H1 (cell line): Measurements from ENCODE around the gene CDC14C. TPM values are rescaled to one million over a fixed set of nuclear protein-coding genes. Genes with fewer than 3 reads are reported as not detected.

Experiments used
- CTCF ChIA-PET: fragments of 300-600 bp; sonication (Branson Sonifier 250); formaldehyde crosslinking; loops from one replicate; lab custom pipeline; 2021; ENCODE audit not compliant: partially characterized antibody; lab: Charles Lee
- POLR2A ChIA-PET: fragments of 300-600 bp; sonication (Branson Sonifier 250); formaldehyde crosslinking; loops from one replicate; lab custom pipeline; 2021; ENCODE audit warnings: inconsistent platforms; ENCODE audit not compliant: partially characterized antibody; lab: Charles Lee
- DNase-seq, 2 experiments: peaks; one replicate each; pipeline versions ENCODE4 v3.0.0 to v3.0.0-alpha.2; 2010 to 2022; ENCODE audit warnings: low spot score in 2 of 2, low read depth in 1 of 2, mixed read lengths in 1 of 2
- FAIRE-seq: peaks from 2 replicates; lab custom pipeline; 2011; peaks lifted over from hg19 to GRCh38; lab: Jason Lieb, UNC
- H2AFZ ChIP-seq: 2 replicates; pipeline ENCODE4 v1.8.1; 2012; ENCODE audit warnings: low read length, inconsistent platforms
- H2AK5ac ChIP-seq: 2 replicates; pipeline ENCODE4 v1.6.1; 2013; ENCODE audit warnings: low read depth, low read length
- H2BK120ac ChIP-seq: replicated peaks from 2 replicates; pipeline ENCODE3; 2013; ENCODE audit warnings: low read depth, low read length, inconsistent platforms
- H2BK12ac ChIP-seq: 2 replicates; pipeline ENCODE4 v1.6.1; 2013; ENCODE audit warnings: low read depth, low read length
- H2BK15ac ChIP-seq: 2 replicates; pipeline ENCODE4 v1.6.1; 2013; ENCODE audit warnings: low read length
- H2BK20ac ChIP-seq: 2 replicates; pipeline ENCODE4 v1.6.1; 2013; ENCODE audit warnings: low read length
- H2BK5ac ChIP-seq: 2 replicates; pipeline ENCODE4 v1.6.1; 2013; ENCODE audit warnings: low read depth, low read length
- H3K14ac ChIP-seq: 2 replicates; pipeline ENCODE4 v1.6.1; 2013; ENCODE audit warnings: inconsistent platforms; ENCODE audit not compliant: insufficient read length
- H3K18ac ChIP-seq: 2 replicates; pipeline ENCODE4 v1.6.1; 2013; ENCODE audit warnings: low read length; ENCODE audit errors: extremely low read depth
- H3K23ac ChIP-seq: 2 replicates; pipeline ENCODE4 v1.6.1; 2013; ENCODE audit warnings: inconsistent platforms; ENCODE audit not compliant: insufficient read length
- H3K23me2 ChIP-seq: 2 replicates; pipeline ENCODE4 v1.6.1; 2013; ENCODE audit warnings: low read depth, low read length
- H3K27ac ChIP-seq: 2 replicates; pipeline ENCODE4 v1.6.1; 2011; ENCODE audit warnings: low read depth, low read length, inconsistent platforms
- H3K27me3 ChIP-seq, 4 experiments: replicated peaks in 1 of 4; 1 replicate in 1 of 4; 2 replicates in 3 of 4; pipeline versions ENCODE4 v1.6.1 to v1.8.1; 2011 to 2013; ENCODE audit warnings: low read length in 3 of 4, mild to moderate bottlenecking in 3 of 4, inconsistent platforms in 2 of 4, mixed read lengths in 2 of 4, moderate library complexity in 1 of 4; ENCODE audit not compliant: control insufficient read depth in 3 of 4, insufficient read depth in 3 of 4; ENCODE audit errors: extremely low read depth in 1 of 4
- H3K36me3 ChIP-seq, 4 experiments: 2 replicates each; pipeline versions ENCODE4 v1.6.1 to v1.8.1; 2011 to 2013; ENCODE audit warnings: mild to moderate bottlenecking in 4 of 4, low read length in 3 of 4, moderate library complexity in 2 of 4, control low read depth in 1 of 4, inconsistent platforms in 1 of 4; ENCODE audit not compliant: insufficient read depth in 4 of 4, control insufficient read depth in 2 of 4
- H3K4ac ChIP-seq: replicated peaks from 2 replicates; pipeline ENCODE3; 2013; ENCODE audit warnings: low read length, low read depth, mixed read lengths, inconsistent platforms; ENCODE audit not compliant: insufficient read length
- H3K4me1 ChIP-seq, 4 experiments: replicated peaks in 1 of 4; 1 replicate in 1 of 4; 2 replicates in 3 of 4; pipeline versions ENCODE4 v1.6.1 to v1.8.1; 2011 to 2013; ENCODE audit warnings: low read length in 3 of 4, inconsistent platforms in 2 of 4, mixed read lengths in 1 of 4; ENCODE audit not compliant: insufficient read depth in 4 of 4, control insufficient read depth in 3 of 4
- H3K4me2 ChIP-seq, 2 experiments: 2 replicates each; pipeline versions ENCODE4 v1.6.1 to v1.8.1; 2011 to 2013; ENCODE audit warnings: low read depth in 2 of 2, low read length in 2 of 2, control low read depth in 1 of 2, inconsistent platforms in 1 of 2, mild to moderate bottlenecking in 1 of 2; ENCODE audit not compliant: insufficient read depth in 1 of 2
- H3K4me3 ChIP-seq, 4 experiments: fragments of 200-600, 300-600 bp in 1 of 4; sonication (generic), shearing (Covaris generic), sonication (Bioruptor Twin) in 1 of 4; 2 replicates each; pipeline versions ENCODE4 v1.5.1 to v1.8.1; 2011 to 2016; ENCODE audit warnings: low read length in 4 of 4, low read depth in 3 of 4, control low read depth in 2 of 4, inconsistent platforms in 2 of 4, mild to moderate bottlenecking in 2 of 4, mixed read lengths in 1 of 4, moderate library complexity in 1 of 4; ENCODE audit not compliant: insufficient read depth in 2 of 4; ENCODE audit errors: extremely low read depth in 1 of 4
- H3K56ac ChIP-seq: replicated peaks from 2 replicates; pipeline ENCODE3; 2013; ENCODE audit warnings: low read depth, mild to moderate bottlenecking, mixed read lengths, low read length, inconsistent platforms; ENCODE audit not compliant: insufficient read length
- H3K79me1 ChIP-seq: 2 replicates; pipeline ENCODE4 v1.6.1; 2013; ENCODE audit warnings: low read depth, low read length, control low read depth
- H3K79me2 ChIP-seq, 2 experiments: 2 replicates each; pipeline versions ENCODE4 v1.6.1 to v1.8.1; 2012 to 2013; ENCODE audit warnings: low read length in 2 of 2, mild to moderate bottlenecking in 2 of 2, inconsistent platforms in 1 of 2; ENCODE audit not compliant: insufficient read depth in 2 of 2, control insufficient read depth in 1 of 2
- H3K9ac ChIP-seq, 4 experiments: replicated peaks in 1 of 4; 1 replicate in 1 of 4; 2 replicates in 3 of 4; pipeline versions ENCODE4 v1.6.1 to v1.8.1; 2011 to 2013; ENCODE audit warnings: low read depth in 3 of 4, low read length in 3 of 4, control low read depth in 2 of 4, mild to moderate bottlenecking in 2 of 4, moderate library complexity in 2 of 4, inconsistent platforms in 1 of 4; ENCODE audit errors: extremely low read depth in 1 of 4
- H3K9me3 ChIP-seq, 2 experiments: 2 replicates each; pipeline versions ENCODE4 v1.6.1 to v1.8.1; 2012 to 2013; ENCODE audit warnings: mild to moderate bottlenecking in 2 of 2, moderate library complexity in 2 of 2, control low read depth in 1 of 2, inconsistent platforms in 1 of 2, low read depth in 1 of 2, low read length in 1 of 2, mixed read lengths in 1 of 2; ENCODE audit not compliant: insufficient read depth in 2 of 2
- H4K20me1 ChIP-seq, 2 experiments: replicated peaks in 1 of 2; 2 replicates each; pipeline versions ENCODE3 to v1.8.1; 2011 to 2013; ENCODE audit warnings: inconsistent platforms in 2 of 2, low read length in 2 of 2, mild to moderate bottlenecking in 1 of 2; ENCODE audit not compliant: insufficient read depth in 2 of 2, control insufficient read depth in 1 of 2
- H4K5ac ChIP-seq: 2 replicates; pipeline ENCODE4 v1.6.1; 2013; ENCODE audit warnings: low read length, low read depth, mixed read lengths, inconsistent platforms; ENCODE audit not compliant: insufficient read length
- H4K8ac ChIP-seq: 2 replicates; pipeline ENCODE4 v1.8.0; 2013; ENCODE audit warnings: mild to moderate bottlenecking, moderate library complexity, low read length, inconsistent platforms; ENCODE audit not compliant: insufficient read depth; ENCODE audit errors: extremely low read depth
- H4K91ac ChIP-seq: replicated peaks from 2 replicates; pipeline ENCODE3; 2013; ENCODE audit warnings: low read length, mixed read lengths, inconsistent platforms; ENCODE audit not compliant: insufficient read length
- CHD2 ChIP-seq: IDR thresholded peaks from 2 replicates; pipeline ENCODE4 v1.6.1; 2012; ENCODE audit warnings: low read length, improper control_type of control experiment
- JUN ChIP-seq: IDR thresholded peaks from 2 replicates; pipeline ENCODE4 v1.6.1; 2011; ENCODE audit warnings: low read depth, mild to moderate bottlenecking, improper control_type of control experiment, low read length
- RAD21 ChIP-seq, 2 experiments: IDR thresholded peaks in 1 of 2; conservative IDR thresholded peaks in 1 of 2; 2 replicates each; pipeline ENCODE4 v1.6.1; 2011; ENCODE audit warnings: low read depth in 2 of 2, low read length in 2 of 2, improper control_type of control experiment in 1 of 2, inconsistent platforms in 1 of 2, mild to moderate bottlenecking in 1 of 2, moderate library complexity in 1 of 2
- SIRT6 ChIP-seq: IDR thresholded peaks from one replicate; pipeline ENCODE4 v1.7.1; 2012; ENCODE audit warnings: low read length, inconsistent platforms
- SIX5 ChIP-seq: IDR thresholded peaks from 2 replicates; pipeline ENCODE4 v1.6.1; 2011; ENCODE audit warnings: mild to moderate bottlenecking, low read depth, low read length
- SRF ChIP-seq: IDR thresholded peaks from 2 replicates; pipeline ENCODE4 v1.6.1; 2011; ENCODE audit warnings: mild to moderate bottlenecking, low read depth, low read length, moderate library complexity
- TAF1 ChIP-seq: IDR thresholded peaks from 2 replicates; pipeline ENCODE4 v1.6.1; 2011; ENCODE audit warnings: mild to moderate bottlenecking, low read depth, low read length
- ZNF274 ChIP-seq: IDR thresholded peaks from 2 replicates; pipeline ENCODE4 v1.7.0; 2012; ENCODE audit warnings: low read length, borderline replicate concordance; ENCODE audit errors: extremely low read depth
- WGBS, 2 experiments: shearing (Covaris generic) in 1 of 2; methylation state at CpG; one replicate each; pipeline versions ENCODE4 v1.1.6 to v1.1.7; 2013 to 2015; ENCODE audit warnings: low lambda C conversion rate in 2 of 2, mixed read lengths in 2 of 2, inconsistent platforms in 1 of 2, low coverage in 1 of 2, missing lambda C conversion rate in 1 of 2; ENCODE audit not compliant: insufficient replicate concordance in 2 of 2, insufficient coverage in 1 of 2, insufficient read length in 1 of 2; ENCODE audit errors: extremely low coverage in 1 of 2, missing lambda C conversion rate in 1 of 2; 5-methylcytosine and 5-hydroxymethylcytosine counted together
- polyA plus RNA-seq, 7 experiments: library from polyadenylated mRNA; depleted of rRNA in 3 of 7; stranded (reverse) in 5 of 7; unstranded in 2 of 7; fragments of >200 nt in 5 of 7; fragments of 200-250 nt in 2 of 7; gene quantifications; 1 replicate in 5 of 7; 2 replicates in 1 of 7; 4 replicates in 1 of 7; pipeline versions ENCODE4 v1.2.1 to v1.2.3, GENCODE V29; 2011 to 2013; ENCODE audit warnings: missing spikeins in 2 of 7, mixed read lengths in 2 of 7
- total RNA-seq: library from RNA; stranded (reverse); fragmentation: NEBNext Ultra II Directional; extraction: Animal tissue kit (Norgen Biotek cat#: 25700); gene quantifications from 2 replicates; pipeline ENCODE4 v1.2.1, GENCODE V29; 2021
- TF ChIP-seq, protein P1 (sequence below): IDR thresholded peaks from 2 replicates; pipeline ENCODE4 v1.6.1; 2011; ENCODE audit warnings: low read length, improper control_type of control experiment

The CDC14C gene
- total and polyA plus RNA-seq, 2 of the 8 experiments (the other 6 are each of a cell fraction or from before 2014, with no cell fraction given): 0.09 TPM; not detected in 1

DNA sequence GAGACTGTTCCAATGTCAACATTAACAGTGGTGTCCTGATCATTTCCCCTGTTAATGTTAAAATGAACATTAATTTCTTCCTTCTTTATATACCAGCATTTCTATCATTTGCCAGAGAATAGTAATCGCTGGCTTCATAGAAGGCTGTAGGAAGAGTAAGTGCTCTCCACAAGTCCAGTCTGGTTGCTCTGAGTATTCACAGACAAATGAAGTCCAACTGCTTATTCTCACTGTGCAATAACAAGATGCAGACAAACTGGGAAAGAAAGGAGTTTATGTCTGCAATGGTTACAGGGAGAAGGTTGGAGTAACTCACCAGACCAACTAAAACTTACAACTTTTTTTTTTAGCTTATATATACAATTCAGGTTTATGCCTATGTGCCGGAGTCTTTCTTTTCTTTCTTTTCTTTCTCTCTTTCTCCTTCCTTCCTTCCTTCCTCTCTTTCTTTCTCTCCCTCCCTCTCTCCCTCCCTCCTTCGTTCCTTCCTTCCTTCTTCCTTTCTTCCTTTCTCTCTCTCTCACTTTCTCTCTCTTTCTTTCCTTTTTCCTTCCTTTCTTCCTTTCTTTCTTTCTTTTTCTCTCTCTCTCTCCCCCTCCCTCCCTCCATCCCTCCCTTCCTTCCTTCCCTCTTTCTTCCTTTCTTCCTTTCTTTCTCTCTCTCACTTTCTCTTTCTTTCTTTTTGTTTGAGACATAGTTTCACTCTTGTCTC is 19.1 kb downstream of the CDC14C start:
- Histone ChIP-seq H2BK120ac (no peak overlapping the region), H4K91ac (no peak overlapping the region), H2AK5ac (no peak overlapping the region), H3K4me1 (peaks cover 0 to 3% (median 0%) of the 10 kb centered on the region in 4 experiments; a peak in 1 of 7 replicates), H2AFZ (no peak overlapping the region), H3K4me3 (no peak overlapping the region), H3K27ac (no peak overlapping the region), H4K8ac (no peak overlapping the region), H3K9me3 (no peaks in the 10 kb centered on the region; a peak in 1 of 4 replicates), H3K56ac (no peak overlapping the region), H4K5ac (no peak overlapping the region), H2BK20ac (no peak overlapping the region), H3K9ac (no peak overlapping the region), H3K18ac (no peak overlapping the region), H3K4me2 (no peak overlapping the region), H2BK12ac (no peak overlapping the region), H3K23ac (no peak overlapping the region), H3K27me3 (no peaks in the 10 kb centered on the region), H4K20me1 (no peaks in the 10 kb centered on the region), H3K79me1 (no peaks in the 10 kb centered on the region), H3K36me3 (no peaks in the 10 kb centered on the region), H3K79me2 (no peaks in the 10 kb centered on the region), H2BK5ac (no peak overlapping the region), H3K14ac (no peak overlapping the region), H3K23me2 (no peaks in the 10 kb centered on the region), H2BK15ac (no peak overlapping the region), H3K4ac (no peak overlapping the region)
- DNase-seq (no peak), FAIRE-seq (no peak)
- CTCF ChIA-PET: interaction anchor here (0.7 to 1.2 kb wide), 2 partner anchors 582 to 600 kb away, joined by 3 to 4 read pairs; no protein-coding TSS in a partner anchor
- WGBS, 2 experiments: 90% methylated on average over 2 of the region's 3 CpGs; no CpG with 5 or more reads in 1 of the 2 experiments
- TF ChIP-seq TAF1: no peak
- no peak for TF ChIP-seq ZNF274
- TF ChIP-seq SRF: no peak
- TF ChIP-seq, protein P1, sequence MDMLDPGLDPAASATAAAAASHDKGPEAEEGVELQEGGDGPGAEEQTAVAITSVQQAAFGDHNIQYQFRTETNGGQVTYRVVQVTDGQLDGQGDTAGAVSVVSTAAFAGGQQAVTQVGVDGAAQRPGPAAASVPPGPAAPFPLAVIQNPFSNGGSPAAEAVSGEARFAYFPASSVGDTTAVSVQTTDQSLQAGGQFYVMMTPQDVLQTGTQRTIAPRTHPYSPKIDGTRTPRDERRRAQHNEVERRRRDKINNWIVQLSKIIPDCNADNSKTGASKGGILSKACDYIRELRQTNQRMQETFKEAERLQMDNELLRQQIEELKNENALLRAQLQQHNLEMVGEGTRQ: no peak
- TF ChIP-seq SIRT6: no peak
- no peak for TF ChIP-seq CHD2
- no peak for TF ChIP-seq JUN
- no peak for TF ChIP-seq RAD21 (IDR thresholded peaks at IDR 0.05 in 1 of 2, conservative IDR thresholded peaks at IDR 0.05 in 1 of 2; ENCODE audit: low read depth in 2 of 2, low read length in 2 of 2)
- no peak for TF ChIP-seq SIX5
- POLR2A ChIA-PET: no interaction called here
